ENCODE results near the gene KLF6. TPM values are rescaled to one million over a fixed set of nuclear protein-coding genes. Genes with fewer than 3 reads are reported as not detected.

KLF6 gene
- total RNA-seq, 6 experiments from 2014 or later: 25.2 to 86.4 (median 75.2) TPM

- H3K4me1 ChIP-seq: no peaks in the 10 kb centered on the region
- WGBS (ENCODE audit: insufficient coverage, low coverage, low lambda C conversion rate, missing lambda C conversion rate): 93% methylated on average over 2 of the region's 6 CpGs
- no peaks in the 10 kb centered on the region for H3K9me3 ChIP-seq
- H3K27me3 ChIP-seq: no peaks in the 10 kb centered on the region
- no peak overlapping the region for H3K4me3 ChIP-seq
- ATAC-seq: no peak
- TF ChIP-seq CTCF (IDR thresholded peaks at IDR 0.05): no peak
- TF ChIP-seq POLR2A (IDR thresholded peaks at IDR 0.05): no peak
- H3K27ac ChIP-seq: no peak overlapping the region
- DNase-seq: peak in 1 of 3 donors; percentile 40
- H3K36me3 ChIP-seq: no peaks in the 10 kb centered on the region
- intact Hi-C loops (cut with DNase I): no loop called here
These were observed 26.5 kb downstream of the KLF6 start for GRCh38 chr10:3758491-3758970.

GRCh38 chr10:3757638-3758490 is 27.1 kb downstream of the KLF6 start:
- 69% methylated on average over 11 of the region's 14 CpGs for WGBS (ENCODE audit: insufficient coverage, low coverage, low lambda C conversion rate, missing lambda C conversion rate)
- H3K4me1 ChIP-seq: no peaks in the 10 kb centered on the region
- no peak overlapping the region for H3K27ac ChIP-seq
- DNase-seq (peak in 1 of 3 donors; percentile 43), ATAC-seq (peak in 3 of 4 donors; percentile 30 to 39 (median 36))
- H3K27me3 ChIP-seq: no peaks in the 10 kb centered on the region
- TF ChIP-seq POLR2A (IDR thresholded peaks at IDR 0.05) (no peak), CTCF (IDR thresholded peaks at IDR 0.05) (no peak)
- no peaks in the 10 kb centered on the region for H3K9me3 ChIP-seq
- intact Hi-C loops (cut with DNase I): no loop called here
- no peak overlapping the region for H3K4me3 ChIP-seq
- H3K36me3 ChIP-seq: no peaks in the 10 kb centered on the region

GRCh38 chr10:3757250-3757637 is 27.8 kb downstream of the KLF6 start:
- TF ChIP-seq CTCF (IDR thresholded peaks at IDR 0.05) (no peak), POLR2A (IDR thresholded peaks at IDR 0.05) (no peak)
- ATAC-seq (no peak), DNase-seq (peak in 1 of 3 donors; percentile 16)
- Histone ChIP-seq H3K27ac (no peak overlapping the region), H3K4me1 (no peaks in the 10 kb centered on the region), H3K9me3 (no peaks in the 10 kb centered on the region), H3K27me3 (no peaks in the 10 kb centered on the region), H3K36me3 (no peaks in the 10 kb centered on the region), H3K4me3 (no peak overlapping the region)
- 77% methylated on average over 4 of the region's 7 CpGs for WGBS (ENCODE audit: insufficient coverage, low coverage, low lambda C conversion rate, missing lambda C conversion rate)
- intact Hi-C loops (cut with DNase I): no loop called here

GRCh38 chr10:3756360-3756740 is 28.7 kb downstream of the KLF6 start:
- no peak for ATAC-seq
- Histone ChIP-seq H3K4me3 (no peak overlapping the region), H3K9me3 (no peaks in the 10 kb centered on the region), H3K27me3 (no peaks in the 10 kb centered on the region), H3K4me1 (no peaks in the 10 kb centered on the region), H3K27ac (no peak overlapping the region), H3K36me3 (no peaks in the 10 kb centered on the region)
- no peak for TF ChIP-seq POLR2A (IDR thresholded peaks at IDR 0.05)
- TF ChIP-seq CTCF (IDR thresholded peaks at IDR 0.05): no peak
- WGBS (ENCODE audit: insufficient coverage, low coverage, low lambda C conversion rate, missing lambda C conversion rate): 78% methylated on average over 5 of the region's 5 CpGs
- intact Hi-C loops (cut with DNase I): no loop called here
- peak in 1 of 3 donors; percentile 33 for DNase-seq

Data from right lobe of liver (tissue), 6 donors.